Retina (tissue), 1 donor: ENCODE results near the gene CCDC27.
"Not testable (repeated sequence)": the region's sequence is repeated elsewhere in the genome, so short reads cannot be mapped to it uniquely, and the experiment has no call there.

Experiments
- DNase-seq: peaks from one replicate; pipeline ENCODE4 v3.0.0-alpha.2; 2016

The CCDC27 gene

GRCh38 chr1:3796215-3797061, 44.2 kb downstream of the CCDC27 start, which contains the start of gene LRRC47:
Gene LRRC47, minus strand, starts transcription at chr1:3796498. Its CDS starts 22 bp downstream, at chr1:3796476.
- DNase-seq: peak; percentile 96

- peak; percentile 46 for DNase-seq
Observed at GRCh38 chr1:3799976-3800685, 47.9 kb downstream of the CCDC27 start.

- not testable (repeated sequence) for DNase-seq
Observed at GRCh38 chr1:3800795-3801194, 48.5 kb downstream of the CCDC27 start.

- DNase-seq: no peak
Observed at GRCh38 chr1:3803905-3804626, 51.8 kb downstream of the CCDC27 start.

GRCh38 chr1:3804627-3804944, 52.3 kb downstream of the CCDC27 start:
- not testable (repeated sequence) for DNase-seq

GRCh38 chr1:3805038-3805437, 52.8 kb downstream of the CCDC27 start:
- DNase-seq: no peak

- no peak for DNase-seq
Observed at GRCh38 chr1:3807769-3808168, 55.5 kb downstream of the CCDC27 start.

- DNase-seq: no peak
Observed at GRCh38 chr1:3809680-3810079, 57.4 kb downstream of the CCDC27 start.

- not testable (repeated sequence) for DNase-seq
Observed at GRCh38 chr1:3810149-3810761, 58.0 kb downstream of the CCDC27 start.

- no peak for DNase-seq
Observed at GRCh38 chr1:3811595-3811911, 59.3 kb downstream of the CCDC27 start.

GRCh38 chr1:3814065-3814464, 61.8 kb downstream of the CCDC27 start:
- no peak for DNase-seq

GRCh38 chr1:3814771-3815561, 62.7 kb downstream of the CCDC27 start:
- no peak for DNase-seq

- no peak for DNase-seq
Observed at GRCh38 chr1:3816331-3817137, 64.3 kb downstream of the CCDC27 start.

- DNase-seq: no peak
Observed at GRCh38 chr1:3817138-3817740, 65.0 kb downstream of the CCDC27 start.

- DNase-seq: no peak
Observed at GRCh38 chr1:3817821-3818597, 65.8 kb downstream of the CCDC27 start.

GRCh38 chr1:3819771-3820200, 67.5 kb downstream of the CCDC27 start:
- DNase-seq: peak; percentile 56

- DNase-seq: no peak
Observed at GRCh38 chr1:3820316-3820715, 68.1 kb downstream of the CCDC27 start.

GRCh38 chr1:3821004-3821403, 68.8 kb downstream of the CCDC27 start:
- peak; percentile 88 for DNase-seq
